GM12864 (cell line): ENCODE results near the gene SRRM1.

Experiments used
- DNase-seq: peaks from one replicate; pipeline ENCODE4 v3.0.0-alpha.2; 2011; ENCODE audit warnings: low read depth
- H3K4me3 ChIP-seq: 2 replicates; pipeline ENCODE4 v1.5.1; 2011; ENCODE audit warnings: mild to moderate bottlenecking, low read depth, low read length, control low read depth
- TF ChIP-seq, protein P1 (sequence below): IDR thresholded peaks from 2 replicates; pipeline ENCODE4 v1.5.1; 2011; ENCODE audit warnings: low read depth, mild to moderate bottlenecking, moderate library complexity, low read length, control low read depth, inconsistent platforms; ENCODE audit errors: missing control alignments

The SRRM1 gene

DNA sequence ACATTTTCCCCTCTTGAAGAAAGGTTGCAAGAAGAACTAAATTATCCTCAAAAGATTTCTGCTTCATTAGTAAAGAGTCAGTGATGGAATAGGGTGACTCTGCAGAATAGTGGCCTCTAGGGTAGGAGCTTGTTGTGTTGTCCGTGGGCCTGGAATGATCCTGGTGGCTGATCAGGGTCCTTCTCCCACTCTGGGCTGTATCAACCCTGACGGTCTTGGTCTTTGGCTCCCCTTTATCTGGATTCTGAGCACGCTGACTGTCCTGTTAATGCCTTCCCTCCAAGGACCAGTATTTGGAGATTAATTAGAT, 36.9 kb upstream of the SRRM1 start:
- DNase-seq = no peak
- H3K4me3 ChIP-seq = no peak overlapping the region
- TF ChIP-seq, protein P1, sequence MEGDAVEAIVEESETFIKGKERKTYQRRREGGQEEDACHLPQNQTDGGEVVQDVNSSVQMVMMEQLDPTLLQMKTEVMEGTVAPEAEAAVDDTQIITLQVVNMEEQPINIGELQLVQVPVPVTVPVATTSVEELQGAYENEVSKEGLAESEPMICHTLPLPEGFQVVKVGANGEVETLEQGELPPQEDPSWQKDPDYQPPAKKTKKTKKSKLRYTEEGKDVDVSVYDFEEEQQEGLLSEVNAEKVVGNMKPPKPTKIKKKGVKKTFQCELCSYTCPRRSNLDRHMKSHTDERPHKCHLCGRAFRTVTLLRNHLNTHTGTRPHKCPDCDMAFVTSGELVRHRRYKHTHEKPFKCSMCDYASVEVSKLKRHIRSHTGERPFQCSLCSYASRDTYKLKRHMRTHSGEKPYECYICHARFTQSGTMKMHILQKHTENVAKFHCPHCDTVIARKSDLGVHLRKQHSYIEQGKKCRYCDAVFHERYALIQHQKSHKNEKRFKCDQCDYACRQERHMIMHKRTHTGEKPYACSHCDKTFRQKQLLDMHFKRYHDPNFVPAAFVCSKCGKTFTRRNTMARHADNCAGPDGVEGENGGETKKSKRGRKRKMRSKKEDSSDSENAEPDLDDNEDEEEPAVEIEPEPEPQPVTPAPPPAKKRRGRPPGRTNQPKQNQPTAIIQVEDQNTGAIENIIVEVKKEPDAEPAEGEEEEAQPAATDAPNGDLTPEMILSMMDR = no peak

DNA sequence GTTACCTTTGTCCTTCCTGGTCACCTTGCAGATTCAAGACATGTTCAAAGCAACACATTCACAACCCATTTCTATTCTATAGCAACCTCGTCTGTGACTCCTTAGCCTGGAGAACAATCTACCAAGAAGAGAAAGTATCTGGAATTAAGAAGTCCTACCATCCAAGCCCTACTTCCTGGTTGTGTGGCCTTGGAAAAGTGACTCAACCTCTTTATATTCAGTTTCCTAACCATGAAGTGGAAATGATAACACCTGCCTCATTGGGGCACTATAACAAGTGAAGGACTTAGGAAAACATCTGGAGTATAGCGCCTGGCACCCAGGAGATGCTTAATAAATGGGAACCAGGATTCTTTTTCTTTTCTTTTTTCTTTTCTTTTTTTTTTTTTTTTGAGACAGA, 36.5 kb upstream of the SRRM1 start:
- H3K4me3 ChIP-seq = no peak overlapping the region
- TF ChIP-seq, protein P1 = no peak
- DNase-seq = no peak

DNA sequence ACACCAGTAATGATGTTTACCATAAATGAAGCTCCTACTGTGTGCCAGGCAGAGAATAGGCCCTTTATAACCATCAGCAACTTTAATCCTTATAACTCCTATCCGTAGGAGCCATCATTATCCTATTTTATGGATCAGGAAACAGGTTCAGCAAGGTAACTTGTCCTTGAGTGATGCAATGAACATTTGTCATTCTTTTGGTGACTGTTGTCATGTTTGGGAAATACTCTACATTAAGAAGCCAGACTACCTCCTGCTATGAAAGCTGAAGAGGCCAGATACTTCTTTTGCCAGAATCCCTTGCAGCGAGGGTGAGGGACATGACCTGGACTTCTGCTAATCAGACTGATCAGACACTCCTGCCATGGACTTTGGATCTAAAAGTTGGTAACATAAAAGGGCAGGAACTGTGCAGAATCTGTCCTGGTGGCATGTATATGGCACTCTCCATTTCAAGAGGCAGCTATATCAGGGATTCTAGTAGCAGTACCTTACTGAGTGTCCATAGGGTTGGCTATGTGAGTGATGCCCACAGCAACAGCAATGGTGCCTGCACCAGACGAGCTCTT, 33.1 kb upstream of the SRRM1 start:
- TF ChIP-seq, protein P1 = no peak
- no peak for DNase-seq
- H3K4me3 ChIP-seq = no peak overlapping the region

DNA sequence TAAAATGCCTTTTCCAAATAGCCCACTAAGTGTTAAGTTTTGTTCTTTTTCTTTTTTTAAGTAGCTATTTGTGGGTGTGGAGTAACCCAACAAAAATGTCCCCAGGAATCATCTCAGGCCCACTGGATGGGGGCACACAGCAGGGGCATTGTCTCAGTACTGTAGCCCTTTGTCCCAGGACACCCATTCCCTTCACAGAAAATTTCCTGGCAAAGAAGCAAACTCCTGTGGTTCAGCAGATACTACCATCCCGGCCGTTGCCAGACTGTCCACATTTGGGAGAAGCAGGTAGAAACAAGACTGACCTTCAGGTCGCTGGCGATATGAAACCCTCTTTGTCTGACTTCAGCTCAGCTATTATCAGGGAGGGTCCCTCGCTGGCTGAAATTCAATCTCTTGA, 23.7 kb upstream of the SRRM1 start:
- TF ChIP-seq, protein P1 = no peak
- H3K4me3 ChIP-seq = no peak overlapping the region
- DNase-seq = no peak

DNA sequence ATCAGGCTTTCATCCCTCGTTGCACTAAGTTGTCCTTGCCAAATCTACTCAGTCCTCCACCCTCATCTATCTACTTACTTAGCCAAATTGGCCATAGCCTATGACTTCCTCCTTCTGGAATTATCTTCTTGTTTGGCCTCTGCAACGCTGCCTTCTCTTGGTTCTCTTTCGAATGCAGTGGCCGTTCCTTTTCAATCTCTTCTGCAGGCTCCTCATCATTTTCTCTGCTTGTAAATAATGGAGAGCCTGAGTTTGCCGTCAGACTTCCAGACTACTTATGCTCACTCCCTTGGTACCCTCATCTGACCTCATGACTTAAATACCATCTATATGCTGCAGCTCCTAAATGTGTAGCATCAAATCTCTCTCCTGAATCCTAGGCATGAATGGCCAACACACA, 22.4 kb upstream of the SRRM1 start:
- DNase-seq = no peak
- no peak overlapping the region for H3K4me3 ChIP-seq
- TF ChIP-seq, protein P1 = no peak

DNA sequence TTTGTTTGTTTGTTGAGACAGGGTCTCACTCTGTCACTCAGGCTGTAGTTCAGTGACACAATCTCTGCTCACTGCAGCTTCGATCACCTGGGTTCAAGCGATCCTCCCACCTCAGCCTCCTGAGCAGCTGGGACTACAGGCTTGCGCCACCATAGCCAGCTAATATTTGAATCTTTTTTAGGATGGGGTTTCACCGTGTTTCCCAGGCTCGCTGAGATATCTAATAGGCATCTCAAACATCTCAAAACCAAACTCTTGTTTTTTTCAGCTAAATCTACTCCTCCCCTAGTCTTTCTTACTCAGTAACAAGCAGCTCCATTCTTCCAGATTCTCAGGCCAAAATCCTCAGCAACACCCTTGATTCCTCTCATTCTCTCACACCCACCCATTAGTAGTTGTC, 22.0 kb upstream of the SRRM1 start:
- DNase-seq = no peak
- H3K4me3 ChIP-seq = no peak overlapping the region
- TF ChIP-seq, protein P1 = no peak

DNA sequence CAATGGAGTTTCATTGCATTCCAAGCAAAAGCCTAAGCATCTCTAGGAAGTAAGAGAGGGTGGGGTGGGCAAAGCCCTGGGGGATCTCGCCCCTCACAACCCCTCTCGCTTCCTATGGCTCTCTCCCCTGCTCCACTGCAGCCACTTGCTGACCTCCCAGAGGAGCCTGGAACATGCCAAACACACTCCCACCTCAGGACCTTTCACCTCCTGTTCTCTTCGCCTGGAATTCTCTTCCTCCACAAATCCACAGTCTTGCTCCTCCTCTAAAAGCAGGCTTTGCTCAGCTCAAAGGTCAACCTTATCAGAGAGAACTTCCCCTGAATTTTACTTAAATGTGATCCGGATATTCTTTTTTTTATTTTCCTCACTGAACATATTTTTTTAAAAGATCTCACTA, 20.9 kb upstream of the SRRM1 start:
- DNase-seq = no peak
- no peak overlapping the region for H3K4me3 ChIP-seq
- TF ChIP-seq, protein P1 = no peak
